Neuronal stem cell (in vitro differentiated cells): ENCODE data around the gene PAPPA.
A peak's percentile ranks its signal among the peaks of the same experiment; 100 is the strongest.

Experiments
- DNase-seq: peaks from one replicate; pipeline ENCODE4 v3.0.0-alpha.2; 2013; ENCODE audit warnings: low spot score
- H2AFZ ChIP-seq: one replicate; pipeline ENCODE4 v1.6.1; 2013; ENCODE audit warnings: mild to moderate bottlenecking, low read length, inconsistent platforms
- H2AK5ac ChIP-seq: 2 replicates; pipeline ENCODE4 v1.6.1; 2013; ENCODE audit warnings: low read depth, mild to moderate bottlenecking, inconsistent platforms, low read length, moderate library complexity, mixed read lengths
- H2BK120ac ChIP-seq: 2 replicates; pipeline ENCODE4 v1.6.1; 2013; ENCODE audit warnings: low read depth, mild to moderate bottlenecking, inconsistent platforms, low read length, moderate library complexity, mixed read lengths
- H2BK12ac ChIP-seq: one replicate; pipeline ENCODE4 v1.6.1; 2013; ENCODE audit warnings: low read length, inconsistent platforms
- H2BK15ac ChIP-seq: 2 replicates; pipeline ENCODE4 v1.6.1; 2013; ENCODE audit warnings: mild to moderate bottlenecking, low read length, inconsistent platforms, mixed read lengths
- H2BK5ac ChIP-seq: one replicate; pipeline ENCODE4 v1.6.1; 2013; ENCODE audit warnings: inconsistent platforms, mild to moderate bottlenecking, low read length, moderate library complexity
- H3K14ac ChIP-seq: one replicate; pipeline ENCODE4 v1.6.1; 2013; ENCODE audit warnings: low read length, inconsistent platforms
- H3K18ac ChIP-seq: 2 replicates; pipeline ENCODE4 v1.6.1; 2013; ENCODE audit warnings: low read length, inconsistent platforms
- H3K23ac ChIP-seq: 2 replicates; pipeline ENCODE4 v1.6.1; 2013; ENCODE audit warnings: low read depth, mild to moderate bottlenecking, mixed read lengths, low read length, inconsistent platforms; ENCODE audit not compliant: poor library complexity
- H3K27ac ChIP-seq: replicated peaks from 3 replicates; pipeline ENCODE4 v1.5.1; 2013; ENCODE audit warnings: low read length, inconsistent platforms
- H3K27me3 ChIP-seq, 3 experiments: 2 replicates each; pipeline ENCODE4 v1.6.1; 2013; ENCODE audit warnings: low read length in 3 of 3, mild to moderate bottlenecking in 2 of 3, inconsistent platforms in 1 of 3, low read depth in 1 of 3, mixed read lengths in 1 of 3, moderate library complexity in 1 of 3; ENCODE audit not compliant: control insufficient read depth in 3 of 3, insufficient read depth in 3 of 3
- H3K36me3 ChIP-seq, 2 donors: replicated peaks in 1 of 2; 2 replicates each; pipeline ENCODE4 v1.6.1; 2013; ENCODE audit warnings: low read length in 2 of 2; ENCODE audit not compliant: control insufficient read depth in 2 of 2, insufficient read depth in 2 of 2
- H3K4ac ChIP-seq: 2 replicates; pipeline ENCODE4 v1.6.1; 2013; ENCODE audit warnings: inconsistent platforms, mild to moderate bottlenecking, low read length, moderate library complexity
- H3K4me1 ChIP-seq, 2 donors: 1 replicate in 1 of 2; 2 replicates in 1 of 2; pipeline ENCODE4 v1.6.1; 2013; ENCODE audit warnings: low read length in 2 of 2, low read depth in 1 of 2; ENCODE audit not compliant: control insufficient read depth in 2 of 2, insufficient read depth in 1 of 2
- H3K4me2 ChIP-seq: one replicate; pipeline ENCODE4 v1.6.1; 2013; ENCODE audit warnings: mild to moderate bottlenecking, low read length, inconsistent platforms; ENCODE audit not compliant: insufficient read depth, poor library complexity, severe bottlenecking
- H3K4me3 ChIP-seq, 2 donors: 2 replicates each; pipeline ENCODE4 v1.5.1; 2013; ENCODE audit warnings: low read length in 2 of 2, mild to moderate bottlenecking in 2 of 2, inconsistent platforms in 1 of 2, moderate library complexity in 1 of 2
- H3K79me1 ChIP-seq: one replicate; pipeline ENCODE4 v1.6.1; 2013; ENCODE audit warnings: low read depth, mild to moderate bottlenecking, inconsistent platforms, low read length, moderate library complexity
- H3K9ac ChIP-seq: one replicate; pipeline ENCODE4 v1.6.1; 2013; ENCODE audit warnings: mild to moderate bottlenecking, low read depth, low read length, inconsistent platforms; ENCODE audit not compliant: poor library complexity
- H3K9me3 ChIP-seq, 2 donors: replicated peaks in 1 of 2; 2 replicates each; pipeline versions ENCODE3 to v1.6.1; 2013; ENCODE audit warnings: low read length in 2 of 2, mild to moderate bottlenecking in 2 of 2, inconsistent platforms in 1 of 2, low read depth in 1 of 2, mixed read lengths in 1 of 2, moderate library complexity in 1 of 2; ENCODE audit not compliant: control insufficient read depth in 2 of 2, insufficient read depth in 1 of 2
- H4K8ac ChIP-seq: one replicate; pipeline ENCODE4 v1.6.1; 2013; ENCODE audit warnings: low read depth, mild to moderate bottlenecking, inconsistent platforms, low read length, moderate library complexity
- H4K91ac ChIP-seq: one replicate; pipeline ENCODE4 v1.6.1; 2013; ENCODE audit warnings: low read length, low read depth, mild to moderate bottlenecking, inconsistent platforms; ENCODE audit not compliant: poor library complexity
- WGBS, 2 donors: extraction: QIAGEN DNeasy Blood & Tissue Kit; methylation state at CpG; one replicate each; pipeline ENCODE4 v1.1.7; 2013; ENCODE audit warnings: missing lambda C conversion rate in 2 of 2, mixed read lengths in 1 of 2; ENCODE audit not compliant: insufficient read length in 2 of 2, insufficient replicate concordance in 1 of 2; ENCODE audit errors: extremely low coverage in 2 of 2; 5-methylcytosine and 5-hydroxymethylcytosine counted together

PAPPA gene

GRCh38 chr9:116147821-116148220 is 5.8 kb upstream of the PAPPA start:
- no peak overlapping the region for H4K8ac ChIP-seq

DNA sequence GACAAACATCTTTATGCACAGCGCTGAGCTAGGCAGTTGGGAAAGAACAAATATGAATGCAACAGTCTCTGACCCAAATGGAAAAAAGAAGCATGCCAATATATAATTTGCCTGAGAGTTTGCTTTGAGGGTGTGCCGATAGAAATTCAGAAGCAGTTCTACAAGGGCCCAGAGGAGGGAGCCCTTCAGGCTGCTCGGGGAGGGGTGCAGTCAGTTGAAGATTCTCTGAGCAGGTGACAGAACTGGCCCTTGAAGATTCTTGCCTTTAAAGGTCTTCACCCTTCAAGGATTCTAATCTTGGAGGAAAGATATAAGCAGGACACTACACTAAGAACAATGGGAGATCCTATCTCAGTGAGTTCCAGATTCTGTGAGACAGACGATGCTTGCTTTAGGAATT is 3.7 kb upstream of the PAPPA start:
- Histone ChIP-seq H2BK120ac (no peak overlapping the region), H2BK5ac (no peak overlapping the region), H3K27ac (no peak overlapping the region), H3K36me3 (no peaks in the 10 kb centered on the region), H3K79me1 (no peaks in the 10 kb centered on the region), H3K4me1 (peaks cover 5 to 11% of the 10 kb centered on the region in 2 donors), H3K4ac (no peak overlapping the region), H3K9me3 (no peaks in the 10 kb centered on the region), H3K4me2 (no peak overlapping the region), H2AFZ (no peak overlapping the region), H2BK12ac (no peak overlapping the region), H2BK15ac (no peak overlapping the region), H3K18ac (no peak overlapping the region), H4K91ac (no peak overlapping the region), H3K23ac (no peak overlapping the region), H3K27me3 (peaks cover 0 to 8% (median 4%) of the 10 kb centered on the region in 3 experiments), H3K9ac (no peak overlapping the region), H3K4me3 (no peak overlapping the region), H3K14ac (no peak overlapping the region), H4K8ac (no peak overlapping the region), H2AK5ac (no peak overlapping the region)
- peak; percentile 41 for DNase-seq
- WGBS, 2 donors: no CpG with 5 or more reads among the region's 4 CpGs

More at GRCh38 chr9:116147821-116148220, 5.8 kb upstream of the PAPPA start:
- Histone ChIP-seq H3K23ac (no peak overlapping the region), H3K18ac (no peak overlapping the region), H3K27ac (no peak overlapping the region), H3K79me1 (no peaks in the 10 kb centered on the region), H3K4ac (no peak overlapping the region), H2AFZ (no peak overlapping the region), H3K9ac (no peak overlapping the region), H3K36me3 (no peaks in the 10 kb centered on the region), H2BK12ac (no peak overlapping the region), H3K4me3 (no peak overlapping the region), H2BK120ac (no peak overlapping the region), H3K4me2 (no peak overlapping the region), H3K4me1 (peaks cover 1 to 2% of the 10 kb centered on the region in 2 donors), H2BK15ac (no peak overlapping the region), H2BK5ac (no peak overlapping the region), H4K91ac (no peak overlapping the region), H3K27me3 (no peaks in the 10 kb centered on the region), H3K14ac (no peak overlapping the region), H2AK5ac (no peak overlapping the region), H3K9me3 (no peaks in the 10 kb centered on the region)
- WGBS, 2 donors: no CpG with 5 or more reads among the region's 4 CpGs
- DNase-seq: no peak

GRCh38 chr9:116151199-116151598 is 2.4 kb upstream of the PAPPA start:
- Histone ChIP-seq H3K4me1 (peaks cover 13 to 14% of the 10 kb centered on the region in 2 donors), H2AK5ac (no peak overlapping the region), H3K79me1 (no peaks in the 10 kb centered on the region), H3K4ac (no peak overlapping the region), H3K9me3 (no peaks in the 10 kb centered on the region), H2BK5ac (no peak overlapping the region), H4K8ac (no peak overlapping the region), H2AFZ (no peak overlapping the region), H2BK120ac (no peak overlapping the region), H3K4me3 (no peak overlapping the region), H3K27me3 (peaks cover 0 to 20% (median 10%) of the 10 kb centered on the region in 3 experiments), H3K9ac (no peak overlapping the region), H2BK12ac (no peak overlapping the region), H3K36me3 (no peaks in the 10 kb centered on the region), H4K91ac (no peak overlapping the region), H3K18ac (no peak overlapping the region), H2BK15ac (no peak overlapping the region), H3K23ac (no peak overlapping the region), H3K27ac (no peak overlapping the region), H3K4me2 (no peak overlapping the region), H3K14ac (no peak overlapping the region)
- WGBS, 2 donors: no CpG with 5 or more reads among the region's 4 CpGs
- no peak for DNase-seq

DNA sequence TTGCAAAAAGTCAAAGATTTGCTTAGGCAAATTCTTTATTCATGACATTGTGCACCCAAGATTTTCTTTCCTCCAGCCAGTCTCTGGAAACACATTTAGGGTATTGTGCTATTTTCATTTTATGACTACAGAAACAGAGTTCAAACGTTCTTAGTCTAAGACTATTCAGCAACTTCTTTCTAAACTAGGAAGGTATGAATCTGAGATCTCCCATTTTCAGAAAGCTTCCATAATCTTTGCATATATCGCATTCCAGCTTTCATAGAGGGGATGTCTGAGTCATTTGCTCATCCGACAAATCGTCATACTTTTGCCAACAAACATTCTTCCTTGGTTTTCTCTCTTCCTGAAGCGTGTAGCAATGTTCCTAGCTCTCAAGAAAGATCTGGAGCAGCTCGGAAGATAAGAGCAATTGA is 1.6 kb upstream of the PAPPA start:
- no peak overlapping the region for H3K18ac ChIP-seq
- no peak overlapping the region for H3K23ac ChIP-seq
- H3K4ac ChIP-seq: no peak overlapping the region
- no peak overlapping the region for H3K27ac ChIP-seq
- WGBS, 2 donors: no CpG with 5 or more reads among the region's 6 CpGs
- H3K9ac ChIP-seq: no peak overlapping the region
- H3K4me3 ChIP-seq: no peak overlapping the region
- H3K27me3 ChIP-seq: peaks cover 0 to 24% (median 10%) of the 10 kb centered on the region in 3 experiments
- H3K36me3 ChIP-seq: no peaks in the 10 kb centered on the region
- H4K91ac ChIP-seq: no peak overlapping the region
- no peak overlapping the region for H4K8ac ChIP-seq
- no peak overlapping the region for H2AFZ ChIP-seq
- H2BK5ac ChIP-seq: no peak overlapping the region
- no peak overlapping the region for H2BK120ac ChIP-seq
- no peaks in the 10 kb centered on the region for H3K79me1 ChIP-seq
- no peak overlapping the region for H3K4me2 ChIP-seq
- no peak overlapping the region for H3K14ac ChIP-seq
- no peak overlapping the region for H2AK5ac ChIP-seq
- no peak overlapping the region for H2BK12ac ChIP-seq
- H2BK15ac ChIP-seq: no peak overlapping the region
- H3K9me3 ChIP-seq: no peaks in the 10 kb centered on the region
- DNase-seq: no peak
- H3K4me1 ChIP-seq: peaks cover 16 to 18% of the 10 kb centered on the region in 2 donors
